DND-41 (cell line): ENCODE measurements around the gene CPPED1.

Source experiments
- ATAC-seq: fragments of 200-7000 bp; cut with Tn5 transposase; 3 replicates; pipeline ENCODE4 v1.9.1; 2021; ENCODE audit warnings: low read depth; ENCODE audit not compliant: insufficient read depth
- DNase-seq: peaks from one replicate; pipeline ENCODE4 v3.0.0-alpha.2; 2020
- H2AFZ ChIP-seq: 2 replicates; pipeline ENCODE4 v1.6.0; 2012; ENCODE audit warnings: low read depth, low read length
- H3K27ac ChIP-seq: 2 replicates; pipeline ENCODE4 v1.5.1; 2012; ENCODE audit warnings: low read length, inconsistent platforms
- H3K27me3 ChIP-seq: fragments of 200-600 bp; sonication (generic); 2 replicates; pipeline ENCODE4 v1.6.0; 2012; ENCODE audit warnings: low read length, mild to moderate bottlenecking, inconsistent platforms; ENCODE audit not compliant: insufficient read depth, poor library complexity
- H3K36me3 ChIP-seq: 2 replicates; pipeline ENCODE4 v1.5.1; 2012; ENCODE audit warnings: low read length, inconsistent platforms; ENCODE audit not compliant: insufficient read depth
- H3K4me1 ChIP-seq: 2 replicates; pipeline ENCODE4 v1.5.1; 2012; ENCODE audit warnings: mild to moderate bottlenecking, low read length; ENCODE audit not compliant: insufficient read depth
- H3K4me2 ChIP-seq: 2 replicates; pipeline ENCODE4 v1.6.0; 2012; ENCODE audit warnings: mild to moderate bottlenecking, moderate library complexity, low read length, inconsistent platforms; ENCODE audit not compliant: insufficient read depth
- H3K4me3 ChIP-seq, 2 experiments: fragments of 200-600 bp in 1 of 2; shearing (Covaris generic) in 1 of 2; 2 replicates each; pipeline ENCODE4 v1.5.1; 2012 to 2016; ENCODE audit warnings: inconsistent platforms in 2 of 2, low read length in 2 of 2, mild to moderate bottlenecking in 2 of 2, low read depth in 1 of 2, moderate library complexity in 1 of 2
- H3K79me2 ChIP-seq: 2 replicates; pipeline ENCODE4 v1.6.0; 2012; ENCODE audit warnings: low read length, inconsistent platforms; ENCODE audit not compliant: insufficient read depth
- H3K9ac ChIP-seq: 2 replicates; pipeline ENCODE4 v1.6.0; 2012; ENCODE audit warnings: low read depth, mild to moderate bottlenecking, inconsistent platforms, low read length, moderate library complexity
- H3K9me3 ChIP-seq: 2 replicates; pipeline ENCODE4 v1.5.1; 2012; ENCODE audit warnings: low read length, moderate library complexity, mild to moderate bottlenecking, inconsistent platforms; ENCODE audit not compliant: insufficient read depth, severe bottlenecking
- H4K20me1 ChIP-seq: 2 replicates; pipeline ENCODE4 v1.6.0; 2012; ENCODE audit warnings: low read length; ENCODE audit not compliant: insufficient read depth
- EZH2 ChIP-seq: IDR thresholded peaks from 3 replicates; pipeline ENCODE4 v1.6.1; 2012; ENCODE audit warnings: borderline replicate concordance, low read depth, mild to moderate bottlenecking, moderate library complexity, low read length, inconsistent platforms; ENCODE audit not compliant: severe bottlenecking
- TF ChIP-seq, protein P1 (sequence below): IDR thresholded peaks from 2 replicates; pipeline ENCODE4 v1.5.1; 2012; ENCODE audit warnings: borderline replicate concordance, low read length, moderate library complexity, mild to moderate bottlenecking; ENCODE audit not compliant: poor library complexity, severe bottlenecking; ENCODE audit errors: extremely low read depth

Gene CPPED1

GRCh38 chr16:12737563-12737962 is 66.1 kb downstream of the CPPED1 start:
- DNase-seq = no peak
- Histone ChIP-seq H3K9ac (no peak overlapping the region), H3K9me3 (peaks cover 5% of the 10 kb centered on the region), H3K79me2 (no peaks in the 10 kb centered on the region), H3K36me3 (no peaks in the 10 kb centered on the region), H3K4me2 (no peak overlapping the region), H3K27ac (no peak overlapping the region), H3K4me1 (no peaks in the 10 kb centered on the region), H3K4me3 (no peak overlapping the region), H3K27me3 (no peaks in the 10 kb centered on the region), H4K20me1 (no peaks in the 10 kb centered on the region), H2AFZ (no peak overlapping the region)
- ATAC-seq = no peak
- no peak for TF ChIP-seq EZH2
- TF ChIP-seq, protein P1, sequence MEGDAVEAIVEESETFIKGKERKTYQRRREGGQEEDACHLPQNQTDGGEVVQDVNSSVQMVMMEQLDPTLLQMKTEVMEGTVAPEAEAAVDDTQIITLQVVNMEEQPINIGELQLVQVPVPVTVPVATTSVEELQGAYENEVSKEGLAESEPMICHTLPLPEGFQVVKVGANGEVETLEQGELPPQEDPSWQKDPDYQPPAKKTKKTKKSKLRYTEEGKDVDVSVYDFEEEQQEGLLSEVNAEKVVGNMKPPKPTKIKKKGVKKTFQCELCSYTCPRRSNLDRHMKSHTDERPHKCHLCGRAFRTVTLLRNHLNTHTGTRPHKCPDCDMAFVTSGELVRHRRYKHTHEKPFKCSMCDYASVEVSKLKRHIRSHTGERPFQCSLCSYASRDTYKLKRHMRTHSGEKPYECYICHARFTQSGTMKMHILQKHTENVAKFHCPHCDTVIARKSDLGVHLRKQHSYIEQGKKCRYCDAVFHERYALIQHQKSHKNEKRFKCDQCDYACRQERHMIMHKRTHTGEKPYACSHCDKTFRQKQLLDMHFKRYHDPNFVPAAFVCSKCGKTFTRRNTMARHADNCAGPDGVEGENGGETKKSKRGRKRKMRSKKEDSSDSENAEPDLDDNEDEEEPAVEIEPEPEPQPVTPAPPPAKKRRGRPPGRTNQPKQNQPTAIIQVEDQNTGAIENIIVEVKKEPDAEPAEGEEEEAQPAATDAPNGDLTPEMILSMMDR = no peak

- Histone ChIP-seq H3K9ac (no peak overlapping the region), H3K36me3 (no peaks in the 10 kb centered on the region), H3K79me2 (no peaks in the 10 kb centered on the region), H3K4me2 (no peak overlapping the region), H3K4me3 (no peak overlapping the region), H3K4me1 (no peaks in the 10 kb centered on the region), H2AFZ (no peak overlapping the region), H3K9me3 (peaks cover 9% of the 10 kb centered on the region), H3K27me3 (no peaks in the 10 kb centered on the region), H3K27ac (no peak overlapping the region), H4K20me1 (no peaks in the 10 kb centered on the region)
- ATAC-seq (no peak), DNase-seq (no peak)
- TF ChIP-seq EZH2 = no peak
- TF ChIP-seq, protein P1 = no peak
Observed at GRCh38 chr16:12735805-12736204, 67.9 kb downstream of the CPPED1 start.

DNA sequence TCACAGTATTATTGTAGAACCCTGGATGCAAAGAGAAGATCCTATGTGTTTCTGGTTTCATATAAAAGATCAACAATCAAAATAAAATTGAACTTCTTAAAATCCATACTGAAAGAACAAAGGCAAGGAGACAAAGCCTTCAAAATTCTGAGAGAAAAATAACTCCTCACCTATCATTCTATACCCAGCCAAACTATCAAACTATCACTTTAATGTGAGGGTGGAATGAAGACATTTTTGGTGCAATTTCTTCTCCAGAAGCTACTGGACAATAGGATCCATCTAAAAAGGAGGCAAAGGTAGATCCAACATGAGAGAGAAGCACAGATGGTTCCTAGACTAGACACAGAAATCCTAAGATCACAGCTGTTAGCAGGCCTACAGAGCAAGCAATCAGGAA is 71.1 kb downstream of the CPPED1 start:
- H3K4me3 ChIP-seq = no peak overlapping the region
- H3K9ac ChIP-seq = no peak overlapping the region
- H3K9me3 ChIP-seq = peaks cover 9% of the 10 kb centered on the region
- H3K36me3 ChIP-seq = no peaks in the 10 kb centered on the region
- no peak for TF ChIP-seq EZH2
- TF ChIP-seq, protein P1 = no peak
- H3K27me3 ChIP-seq = no peaks in the 10 kb centered on the region
- ATAC-seq (no peak), DNase-seq (no peak)
- no peaks in the 10 kb centered on the region for H4K20me1 ChIP-seq
- H3K4me2 ChIP-seq = no peak overlapping the region
- H3K27ac ChIP-seq = no peak overlapping the region
- no peaks in the 10 kb centered on the region for H3K4me1 ChIP-seq
- no peak overlapping the region for H2AFZ ChIP-seq
- H3K79me2 ChIP-seq = no peaks in the 10 kb centered on the region

GRCh38 chr16:12729448-12729847 is 74.2 kb downstream of the CPPED1 start:
- Histone ChIP-seq H3K4me2 (no peak overlapping the region), H3K27ac (no peak overlapping the region)
- no peak for ATAC-seq

More at GRCh38 chr16:12729448-12729847, 74.2 kb downstream of the CPPED1 start:
- TF ChIP-seq, protein P1 = no peak
- no peak for TF ChIP-seq EZH2
- no peaks in the 10 kb centered on the region for H4K20me1 ChIP-seq
- H3K4me1 ChIP-seq = no peaks in the 10 kb centered on the region
- H3K27me3 ChIP-seq = no peaks in the 10 kb centered on the region
- no peak overlapping the region for H2AFZ ChIP-seq
- no peaks in the 10 kb centered on the region for H3K36me3 ChIP-seq
- no peak for DNase-seq
- no peak overlapping the region for H3K4me3 ChIP-seq
- peaks cover 9% of the 10 kb centered on the region for H3K9me3 ChIP-seq
- H3K79me2 ChIP-seq = no peaks in the 10 kb centered on the region
- H3K9ac ChIP-seq = no peak overlapping the region
